Measurements from ENCODE around the gene SPAG7. TPM values are rescaled to one million over a fixed set of nuclear protein-coding genes. Genes with fewer than 3 reads are reported as not detected.

The SPAG7 gene
- total and polyA plus RNA-seq, 4 donors, result 18.6 to 66.3 (median 26.0) TPM

DNA sequence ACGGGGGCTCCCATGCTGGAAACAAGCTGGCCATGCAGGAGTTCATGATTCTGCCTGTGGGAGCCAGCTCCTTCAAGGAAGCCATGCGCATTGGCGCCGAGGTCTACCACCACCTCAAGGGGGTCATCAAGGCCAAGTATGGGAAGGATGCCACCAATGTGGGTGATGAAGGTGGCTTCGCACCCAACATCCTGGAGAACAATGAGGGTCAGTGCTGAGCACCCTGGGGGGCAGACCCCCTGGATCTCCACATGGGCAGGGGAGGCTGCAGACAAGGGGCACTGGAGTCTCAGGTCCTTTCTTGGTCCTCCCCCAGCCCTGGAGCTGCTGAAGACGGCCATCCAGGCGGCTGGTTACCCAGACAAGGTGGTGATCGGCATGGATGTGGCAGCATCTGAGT is 12.5 kb downstream of the SPAG7 start:
- TF ChIP-seq SP1 (IDR thresholded peaks at IDR 0.05) (no peak), HNF4A (conservative IDR thresholded peaks at IDR 0.05) (no peak), TAF1 (conservative IDR thresholded peaks at IDR 0.05) (no peak), RXRA (IDR thresholded peaks at IDR 0.05) (no peak), YY1 (IDR thresholded peaks at IDR 0.05) (no peak), HNF4G (IDR thresholded peaks at IDR 0.05) (no peak), RAD21 (IDR thresholded peaks at IDR 0.05) (no peak), FOXA1 (IDR thresholded peaks at IDR 0.05) (no peak), JUND (IDR thresholded peaks at IDR 0.05) (no peak), EGR1 (IDR thresholded peaks at IDR 0.05; ENCODE audit: low read depth in 2 of 2) (no peak), NR2F2 (IDR thresholded peaks at IDR 0.05) (no peak), FOXA2 (IDR thresholded peaks at IDR 0.05) (no peak), GABPA (IDR thresholded peaks at IDR 0.05 in 1 of 2, conservative IDR thresholded peaks at IDR 0.05 in 1 of 2) (no peak)
- TF ChIP-seq, protein P1, sequence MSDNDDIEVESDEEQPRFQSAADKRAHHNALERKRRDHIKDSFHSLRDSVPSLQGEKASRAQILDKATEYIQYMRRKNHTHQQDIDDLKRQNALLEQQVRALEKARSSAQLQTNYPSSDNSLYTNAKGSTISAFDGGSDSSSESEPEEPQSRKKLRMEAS (IDR thresholded peaks at IDR 0.05), result no peak
- TF ChIP-seq, protein P2, sequence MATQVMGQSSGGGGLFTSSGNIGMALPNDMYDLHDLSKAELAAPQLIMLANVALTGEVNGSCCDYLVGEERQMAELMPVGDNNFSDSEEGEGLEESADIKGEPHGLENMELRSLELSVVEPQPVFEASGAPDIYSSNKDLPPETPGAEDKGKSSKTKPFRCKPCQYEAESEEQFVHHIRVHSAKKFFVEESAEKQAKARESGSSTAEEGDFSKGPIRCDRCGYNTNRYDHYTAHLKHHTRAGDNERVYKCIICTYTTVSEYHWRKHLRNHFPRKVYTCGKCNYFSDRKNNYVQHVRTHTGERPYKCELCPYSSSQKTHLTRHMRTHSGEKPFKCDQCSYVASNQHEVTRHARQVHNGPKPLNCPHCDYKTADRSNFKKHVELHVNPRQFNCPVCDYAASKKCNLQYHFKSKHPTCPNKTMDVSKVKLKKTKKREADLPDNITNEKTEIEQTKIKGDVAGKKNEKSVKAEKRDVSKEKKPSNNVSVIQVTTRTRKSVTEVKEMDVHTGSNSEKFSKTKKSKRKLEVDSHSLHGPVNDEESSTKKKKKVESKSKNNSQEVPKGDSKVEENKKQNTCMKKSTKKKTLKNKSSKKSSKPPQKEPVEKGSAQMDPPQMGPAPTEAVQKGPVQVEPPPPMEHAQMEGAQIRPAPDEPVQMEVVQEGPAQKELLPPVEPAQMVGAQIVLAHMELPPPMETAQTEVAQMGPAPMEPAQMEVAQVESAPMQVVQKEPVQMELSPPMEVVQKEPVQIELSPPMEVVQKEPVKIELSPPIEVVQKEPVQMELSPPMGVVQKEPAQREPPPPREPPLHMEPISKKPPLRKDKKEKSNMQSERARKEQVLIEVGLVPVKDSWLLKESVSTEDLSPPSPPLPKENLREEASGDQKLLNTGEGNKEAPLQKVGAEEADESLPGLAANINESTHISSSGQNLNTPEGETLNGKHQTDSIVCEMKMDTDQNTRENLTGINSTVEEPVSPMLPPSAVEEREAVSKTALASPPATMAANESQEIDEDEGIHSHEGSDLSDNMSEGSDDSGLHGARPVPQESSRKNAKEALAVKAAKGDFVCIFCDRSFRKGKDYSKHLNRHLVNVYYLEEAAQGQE (IDR thresholded peaks at IDR 0.05), result no peak
- TF ChIP-seq, protein P3, sequence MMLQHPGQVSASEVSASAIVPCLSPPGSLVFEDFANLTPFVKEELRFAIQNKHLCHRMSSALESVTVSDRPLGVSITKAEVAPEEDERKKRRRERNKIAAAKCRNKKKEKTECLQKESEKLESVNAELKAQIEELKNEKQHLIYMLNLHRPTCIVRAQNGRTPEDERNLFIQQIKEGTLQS (IDR thresholded peaks at IDR 0.05), result no peak
- TF ChIP-seq, protein P4, sequence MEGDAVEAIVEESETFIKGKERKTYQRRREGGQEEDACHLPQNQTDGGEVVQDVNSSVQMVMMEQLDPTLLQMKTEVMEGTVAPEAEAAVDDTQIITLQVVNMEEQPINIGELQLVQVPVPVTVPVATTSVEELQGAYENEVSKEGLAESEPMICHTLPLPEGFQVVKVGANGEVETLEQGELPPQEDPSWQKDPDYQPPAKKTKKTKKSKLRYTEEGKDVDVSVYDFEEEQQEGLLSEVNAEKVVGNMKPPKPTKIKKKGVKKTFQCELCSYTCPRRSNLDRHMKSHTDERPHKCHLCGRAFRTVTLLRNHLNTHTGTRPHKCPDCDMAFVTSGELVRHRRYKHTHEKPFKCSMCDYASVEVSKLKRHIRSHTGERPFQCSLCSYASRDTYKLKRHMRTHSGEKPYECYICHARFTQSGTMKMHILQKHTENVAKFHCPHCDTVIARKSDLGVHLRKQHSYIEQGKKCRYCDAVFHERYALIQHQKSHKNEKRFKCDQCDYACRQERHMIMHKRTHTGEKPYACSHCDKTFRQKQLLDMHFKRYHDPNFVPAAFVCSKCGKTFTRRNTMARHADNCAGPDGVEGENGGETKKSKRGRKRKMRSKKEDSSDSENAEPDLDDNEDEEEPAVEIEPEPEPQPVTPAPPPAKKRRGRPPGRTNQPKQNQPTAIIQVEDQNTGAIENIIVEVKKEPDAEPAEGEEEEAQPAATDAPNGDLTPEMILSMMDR (IDR thresholded peaks at IDR 0.05; ENCODE audit: low read depth, low read length, missing input control), result no peak
- TF ChIP-seq, protein P5, sequence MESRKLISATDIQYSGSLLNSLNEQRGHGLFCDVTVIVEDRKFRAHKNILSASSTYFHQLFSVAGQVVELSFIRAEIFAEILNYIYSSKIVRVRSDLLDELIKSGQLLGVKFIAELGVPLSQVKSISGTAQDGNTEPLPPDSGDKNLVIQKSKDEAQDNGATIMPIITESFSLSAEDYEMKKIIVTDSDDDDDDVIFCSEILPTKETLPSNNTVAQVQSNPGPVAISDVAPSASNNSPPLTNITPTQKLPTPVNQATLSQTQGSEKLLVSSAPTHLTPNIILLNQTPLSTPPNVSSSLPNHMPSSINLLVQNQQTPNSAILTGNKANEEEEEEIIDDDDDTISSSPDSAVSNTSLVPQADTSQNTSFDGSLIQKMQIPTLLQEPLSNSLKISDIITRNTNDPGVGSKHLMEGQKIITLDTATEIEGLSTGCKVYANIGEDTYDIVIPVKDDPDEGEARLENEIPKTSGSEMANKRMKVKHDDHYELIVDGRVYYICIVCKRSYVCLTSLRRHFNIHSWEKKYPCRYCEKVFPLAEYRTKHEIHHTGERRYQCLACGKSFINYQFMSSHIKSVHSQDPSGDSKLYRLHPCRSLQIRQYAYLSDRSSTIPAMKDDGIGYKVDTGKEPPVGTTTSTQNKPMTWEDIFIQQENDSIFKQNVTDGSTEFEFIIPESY (IDR thresholded peaks at IDR 0.05), result no peak
- Histone ChIP-seq H3K9me3 (ENCODE audit: control insufficient read depth in 4 of 4, low read length in 3 of 4) (no peaks in the 10 kb centered on the region), H3K4me3 (ENCODE audit: low read depth in 1 of 3, low read length in 3 of 3) (no peak overlapping the region), H3K36me3 (ENCODE audit: control insufficient read depth in 4 of 4, insufficient read depth in 3 of 4, low read depth in 1 of 4, low read length in 3 of 4) (peaks cover 0 to 7% (median 2%) of the 10 kb centered on the region in 4 donors), H3K4me1 (ENCODE audit: control insufficient read depth in 4 of 4, insufficient read depth in 4 of 4, low read length in 3 of 4) (peaks cover 8 to 75% (median 58%) of the 10 kb centered on the region in 4 donors), H3K27me3 (ENCODE audit: control insufficient read depth in 4 of 4, insufficient read depth in 4 of 4, low read length in 3 of 4) (no peaks in the 10 kb centered on the region), H3K9ac (ENCODE audit: low read depth in 1 of 2, low read length in 2 of 2) (no peak overlapping the region), H3K27ac (ENCODE audit: low read depth in 1 of 2, low read length in 2 of 2) (no peak overlapping the region)
- no peak for DNase-seq (ENCODE audit: low spot score)
- WGBS, result 97% methylated on average over 8 of the region's 8 CpGs
